ENCODE data around the gene TOMM6.

- TF ChIP-seq EZH2 (IDR thresholded peaks at IDR 0.05) (no peak), FOXP2 (optimal IDR thresholded peaks at IDR 0.05; ENCODE audit: control extremely low read depth, extremely low read length, insufficient read depth) (no peak), POLR2AphosphoS5 (IDR thresholded peaks at IDR 0.05; ENCODE audit: borderline replicate concordance, low read depth, low read length) (no peak)
Observed at GRCh38 chr6:41747256-41748101, 40.0 kb upstream of the TOMM6 start, which contains the start of gene PGC.

All from SK-N-MC (cell line).